Measurements from ENCODE around the gene TGFB1I1. TPM values are rescaled to one million over a fixed set of nuclear protein-coding genes. Genes with fewer than 3 reads are reported as not detected.

The TGFB1I1 gene
- total and polyA plus RNA-seq, 2 of the 13 experiments (the other 11 are each of a cell fraction or from before 2014, with no cell fraction given) = 0.80 to 2.9 TPM

DNA sequence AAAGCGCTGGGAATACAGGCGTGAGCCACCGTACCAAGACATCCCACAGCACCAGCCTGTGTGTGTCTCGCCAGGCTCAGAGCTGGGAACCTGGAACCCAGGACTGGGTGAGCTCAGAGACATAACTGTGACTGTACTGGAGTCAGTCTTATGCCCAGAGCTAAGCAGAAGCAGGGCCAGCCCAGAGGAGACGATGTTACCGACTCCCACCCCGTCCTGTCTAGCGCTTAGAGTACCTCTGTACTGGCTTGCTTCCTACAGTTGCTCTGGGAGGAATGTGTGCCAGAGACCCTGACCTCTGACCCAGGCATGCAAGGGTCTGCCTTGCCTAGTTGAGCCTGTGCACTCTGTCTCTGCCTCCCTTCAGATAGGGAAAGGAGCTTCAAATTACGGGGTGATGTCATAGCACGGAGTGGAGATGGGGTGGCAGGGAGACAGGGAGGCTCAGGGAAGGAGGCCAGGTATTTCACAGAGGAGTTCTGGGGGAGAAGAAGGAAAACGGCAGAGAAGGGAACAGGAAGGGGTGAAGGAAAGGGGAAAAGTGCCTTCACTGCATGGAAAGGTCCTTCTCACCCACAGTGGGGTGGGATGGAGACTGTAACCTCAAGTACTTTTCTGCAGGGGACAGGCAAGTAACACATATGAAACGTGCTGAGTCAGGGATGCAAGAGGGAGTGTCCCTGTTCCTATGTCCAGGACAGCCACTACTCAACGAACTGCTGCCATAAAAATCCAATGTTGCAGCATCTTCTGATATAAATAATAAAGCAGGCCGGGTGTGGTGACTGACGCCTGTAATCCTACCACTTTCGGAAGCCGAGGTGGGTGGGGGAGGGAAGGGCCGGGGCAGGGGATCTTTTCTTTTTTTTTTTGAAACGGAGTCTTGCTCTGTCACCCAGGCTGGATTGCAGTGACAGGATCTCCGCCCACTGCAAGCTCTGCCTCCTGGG is 18.4 kb upstream of the TGFB1I1 start (continued):
- no peak for TF ChIP-seq FOXP1 (IDR thresholded peaks at IDR 0.05)
- no peak for TF ChIP-seq FOXP1 (CRISPR knock-in tag; IDR thresholded peaks at IDR 0.05)
- no peak for TF ChIP-seq NCOA5 (CRISPR knock-in tag; IDR thresholded peaks at IDR 0.05)
- no peak for TF ChIP-seq RFX1 (IDR thresholded peaks at IDR 0.05)
- TF ChIP-seq TRIM24 (CRISPR knock-in tag; IDR thresholded peaks at IDR 0.05) = 0 out of 2 replicates have a peak, but pooled peaks have one; percentile 25
- TF ChIP-seq, protein P1, sequence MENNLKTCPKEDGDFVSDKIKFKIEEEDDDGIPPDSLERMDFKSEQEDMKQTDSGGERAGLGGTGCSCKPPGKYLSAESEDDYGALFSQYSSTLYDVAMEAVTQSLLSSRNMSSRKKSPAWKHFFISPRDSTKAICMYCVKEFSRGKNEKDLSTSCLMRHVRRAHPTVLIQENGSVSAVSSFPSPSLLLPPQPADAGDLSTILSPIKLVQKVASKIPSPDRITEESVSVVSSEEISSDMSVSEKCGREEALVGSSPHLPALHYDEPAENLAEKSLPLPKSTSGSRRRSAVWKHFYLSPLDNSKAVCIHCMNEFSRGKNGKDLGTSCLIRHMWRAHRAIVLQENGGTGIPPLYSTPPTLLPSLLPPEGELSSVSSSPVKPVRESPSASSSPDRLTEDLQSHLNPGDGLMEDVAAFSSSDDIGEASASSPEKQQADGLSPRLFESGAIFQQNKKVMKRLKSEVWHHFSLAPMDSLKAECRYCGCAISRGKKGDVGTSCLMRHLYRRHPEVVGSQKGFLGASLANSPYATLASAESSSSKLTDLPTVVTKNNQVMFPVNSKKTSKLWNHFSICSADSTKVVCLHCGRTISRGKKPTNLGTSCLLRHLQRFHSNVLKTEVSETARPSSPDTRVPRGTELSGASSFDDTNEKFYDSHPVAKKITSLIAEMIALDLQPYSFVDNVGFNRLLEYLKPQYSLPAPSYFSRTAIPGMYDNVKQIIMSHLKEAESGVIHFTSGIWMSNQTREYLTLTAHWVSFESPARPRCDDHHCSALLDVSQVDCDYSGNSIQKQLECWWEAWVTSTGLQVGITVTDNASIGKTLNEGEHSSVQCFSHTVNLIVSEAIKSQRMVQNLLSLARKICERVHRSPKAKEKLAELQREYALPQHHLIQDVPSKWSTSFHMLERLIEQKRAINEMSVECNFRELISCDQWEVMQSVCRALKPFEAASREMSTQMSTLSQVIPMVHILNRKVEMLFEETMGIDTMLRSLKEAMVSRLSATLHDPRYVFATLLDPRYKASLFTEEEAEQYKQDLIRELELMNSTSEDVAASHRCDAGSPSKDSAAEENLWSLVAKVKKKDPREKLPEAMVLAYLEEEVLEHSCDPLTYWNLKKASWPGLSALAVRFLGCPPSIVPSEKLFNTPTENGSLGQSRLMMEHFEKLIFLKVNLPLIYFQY (CRISPR knock-in tag; IDR thresholded peaks at IDR 0.05; ENCODE audit: borderline replicate concordance) = no peak
- TF ChIP-seq, protein P2, sequence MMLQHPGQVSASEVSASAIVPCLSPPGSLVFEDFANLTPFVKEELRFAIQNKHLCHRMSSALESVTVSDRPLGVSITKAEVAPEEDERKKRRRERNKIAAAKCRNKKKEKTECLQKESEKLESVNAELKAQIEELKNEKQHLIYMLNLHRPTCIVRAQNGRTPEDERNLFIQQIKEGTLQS (CRISPR knock-in tag; IDR thresholded peaks at IDR 0.05) = peak; percentile 71; the same call in 1 of the 2 replicates
- TF ChIP-seq, protein P3, sequence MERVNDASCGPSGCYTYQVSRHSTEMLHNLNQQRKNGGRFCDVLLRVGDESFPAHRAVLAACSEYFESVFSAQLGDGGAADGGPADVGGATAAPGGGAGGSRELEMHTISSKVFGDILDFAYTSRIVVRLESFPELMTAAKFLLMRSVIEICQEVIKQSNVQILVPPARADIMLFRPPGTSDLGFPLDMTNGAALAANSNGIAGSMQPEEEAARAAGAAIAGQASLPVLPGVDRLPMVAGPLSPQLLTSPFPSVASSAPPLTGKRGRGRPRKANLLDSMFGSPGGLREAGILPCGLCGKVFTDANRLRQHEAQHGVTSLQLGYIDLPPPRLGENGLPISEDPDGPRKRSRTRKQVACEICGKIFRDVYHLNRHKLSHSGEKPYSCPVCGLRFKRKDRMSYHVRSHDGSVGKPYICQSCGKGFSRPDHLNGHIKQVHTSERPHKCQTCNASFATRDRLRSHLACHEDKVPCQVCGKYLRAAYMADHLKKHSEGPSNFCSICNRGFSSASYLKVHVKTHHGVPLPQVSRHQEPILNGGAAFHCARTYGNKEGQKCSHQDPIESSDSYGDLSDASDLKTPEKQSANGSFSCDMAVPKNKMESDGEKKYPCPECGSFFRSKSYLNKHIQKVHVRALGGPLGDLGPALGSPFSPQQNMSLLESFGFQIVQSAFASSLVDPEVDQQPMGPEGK (CRISPR knock-in tag; IDR thresholded peaks at IDR 0.05) = no peak
- TF ChIP-seq SMC3 (IDR thresholded peaks at IDR 0.05; ENCODE audit: low read length) = no peak
- TF ChIP-seq ZNF552 (CRISPR knock-in tag; IDR thresholded peaks at IDR 0.05; ENCODE audit: borderline replicate concordance) = no peak
- TF ChIP-seq KAT2B (IDR thresholded peaks at IDR 0.05; ENCODE audit: borderline replicate concordance, low read depth, low read length) = no peak
- no peak for TF ChIP-seq ZBTB8A (CRISPR knock-in tag; IDR thresholded peaks at IDR 0.05; ENCODE audit: borderline replicate concordance, low read depth)
- TF ChIP-seq, protein P4, sequence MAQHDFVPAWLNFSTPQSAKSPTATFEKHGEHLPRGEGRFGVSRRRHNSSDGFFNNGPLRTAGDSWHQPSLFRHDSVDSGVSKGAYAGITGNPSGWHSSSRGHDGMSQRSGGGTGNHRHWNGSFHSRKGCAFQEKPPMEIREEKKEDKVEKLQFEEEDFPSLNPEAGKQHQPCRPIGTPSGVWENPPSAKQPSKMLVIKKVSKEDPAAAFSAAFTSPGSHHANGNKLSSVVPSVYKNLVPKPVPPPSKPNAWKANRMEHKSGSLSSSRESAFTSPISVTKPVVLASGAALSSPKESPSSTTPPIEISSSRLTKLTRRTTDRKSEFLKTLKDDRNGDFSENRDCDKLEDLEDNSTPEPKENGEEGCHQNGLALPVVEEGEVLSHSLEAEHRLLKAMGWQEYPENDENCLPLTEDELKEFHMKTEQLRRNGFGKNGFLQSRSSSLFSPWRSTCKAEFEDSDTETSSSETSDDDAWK (CRISPR knock-in tag; IDR thresholded peaks at IDR 0.05) = no peak
- TF ChIP-seq TEAD2 (CRISPR knock-in tag; IDR thresholded peaks at IDR 0.05) = no peak
- no peak for TF ChIP-seq GZF1 (CRISPR knock-in tag; IDR thresholded peaks at IDR 0.05)
- TF ChIP-seq SRSF9 (IDR thresholded peaks at IDR 0.05; ENCODE audit: borderline replicate concordance, insufficient read depth, low read depth, low read length, poor library complexity, severe bottlenecking) = no peak
- TF ChIP-seq, protein P5, sequence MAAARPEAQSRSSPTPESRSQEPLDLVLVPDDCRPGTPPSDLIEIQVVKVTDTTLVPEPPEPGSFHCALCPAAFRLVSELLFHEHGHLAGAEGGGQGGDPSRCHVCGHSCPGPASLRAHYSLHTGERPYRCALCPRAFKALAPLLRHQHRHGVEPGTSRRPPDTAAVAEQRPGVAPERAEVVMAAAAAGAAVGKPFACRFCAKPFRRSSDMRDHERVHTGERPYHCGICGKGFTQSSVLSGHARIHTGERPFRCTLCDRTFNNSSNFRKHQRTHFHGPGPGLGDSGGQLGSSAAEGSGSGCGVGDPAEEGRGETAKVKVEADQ (CRISPR knock-in tag; IDR thresholded peaks at IDR 0.05; ENCODE audit: borderline replicate concordance) = 0 out of 2 replicates have a peak, but pooled peaks have one; percentile 6
- no peak for TF ChIP-seq ZNF644 (CRISPR knock-in tag; IDR thresholded peaks at IDR 0.05; ENCODE audit: low read depth)
- peak; percentile 19; the same call in 1 of the 2 replicates for TF ChIP-seq NCOA1 (CRISPR knock-in tag; IDR thresholded peaks at IDR 0.05)
- no peak for TF ChIP-seq KLF13 (CRISPR knock-in tag; IDR thresholded peaks at IDR 0.05)
- no peak for TF ChIP-seq SRF (IDR thresholded peaks at IDR 0.05; ENCODE audit: low read depth, low read length)
- TF ChIP-seq ZNF337 (CRISPR knock-in tag; IDR thresholded peaks at IDR 0.05; ENCODE audit: borderline replicate concordance, low read depth) = no peak
